H1 (cell line): ENCODE data around the gene P2RY14. TPM values are rescaled to one million over a fixed set of nuclear protein-coding genes. Genes with fewer than 3 reads are reported as not detected.

Source experiments
- CTCF ChIA-PET: fragments of 300-600 bp; sonication (Branson Sonifier 250); formaldehyde crosslinking; loops from one replicate; lab custom pipeline; 2021; ENCODE audit not compliant: partially characterized antibody; lab: Charles Lee
- POLR2A ChIA-PET: fragments of 300-600 bp; sonication (Branson Sonifier 250); formaldehyde crosslinking; loops from one replicate; lab custom pipeline; 2021; ENCODE audit warnings: inconsistent platforms; ENCODE audit not compliant: partially characterized antibody; lab: Charles Lee
- DNase-seq, 2 experiments: peaks; one replicate each; pipeline versions ENCODE4 v3.0.0 to v3.0.0-alpha.2; 2010 to 2022; ENCODE audit warnings: low spot score in 2 of 2, low read depth in 1 of 2, mixed read lengths in 1 of 2
- FAIRE-seq: peaks from 2 replicates; lab custom pipeline; 2011; peaks lifted over from hg19 to GRCh38; lab: Jason Lieb, UNC
- H2AFZ ChIP-seq: 2 replicates; pipeline ENCODE4 v1.8.1; 2012; ENCODE audit warnings: low read length, inconsistent platforms
- H2AK5ac ChIP-seq: 2 replicates; pipeline ENCODE4 v1.6.1; 2013; ENCODE audit warnings: low read depth, low read length
- H2BK120ac ChIP-seq: replicated peaks from 2 replicates; pipeline ENCODE3; 2013; ENCODE audit warnings: low read depth, low read length, inconsistent platforms
- H2BK12ac ChIP-seq: 2 replicates; pipeline ENCODE4 v1.6.1; 2013; ENCODE audit warnings: low read depth, low read length
- H2BK15ac ChIP-seq: 2 replicates; pipeline ENCODE4 v1.6.1; 2013; ENCODE audit warnings: low read length
- H2BK20ac ChIP-seq: 2 replicates; pipeline ENCODE4 v1.6.1; 2013; ENCODE audit warnings: low read length
- H2BK5ac ChIP-seq: 2 replicates; pipeline ENCODE4 v1.6.1; 2013; ENCODE audit warnings: low read depth, low read length
- H3K14ac ChIP-seq: 2 replicates; pipeline ENCODE4 v1.6.1; 2013; ENCODE audit warnings: inconsistent platforms; ENCODE audit not compliant: insufficient read length
- H3K18ac ChIP-seq: 2 replicates; pipeline ENCODE4 v1.6.1; 2013; ENCODE audit warnings: low read length; ENCODE audit errors: extremely low read depth
- H3K23ac ChIP-seq: 2 replicates; pipeline ENCODE4 v1.6.1; 2013; ENCODE audit warnings: inconsistent platforms; ENCODE audit not compliant: insufficient read length
- H3K23me2 ChIP-seq: 2 replicates; pipeline ENCODE4 v1.6.1; 2013; ENCODE audit warnings: low read depth, low read length
- H3K27ac ChIP-seq: 2 replicates; pipeline ENCODE4 v1.6.1; 2011; ENCODE audit warnings: low read depth, low read length, inconsistent platforms
- H3K27me3 ChIP-seq, 4 experiments: replicated peaks in 1 of 4; 1 replicate in 1 of 4; 2 replicates in 3 of 4; pipeline versions ENCODE4 v1.6.1 to v1.8.1; 2011 to 2013; ENCODE audit warnings: low read length in 3 of 4, mild to moderate bottlenecking in 3 of 4, inconsistent platforms in 2 of 4, mixed read lengths in 2 of 4, moderate library complexity in 1 of 4; ENCODE audit not compliant: control insufficient read depth in 3 of 4, insufficient read depth in 3 of 4; ENCODE audit errors: extremely low read depth in 1 of 4
- H3K36me3 ChIP-seq, 4 experiments: 2 replicates each; pipeline versions ENCODE4 v1.6.1 to v1.8.1; 2011 to 2013; ENCODE audit warnings: mild to moderate bottlenecking in 4 of 4, low read length in 3 of 4, moderate library complexity in 2 of 4, control low read depth in 1 of 4, inconsistent platforms in 1 of 4; ENCODE audit not compliant: insufficient read depth in 4 of 4, control insufficient read depth in 2 of 4
- H3K4ac ChIP-seq: replicated peaks from 2 replicates; pipeline ENCODE3; 2013; ENCODE audit warnings: low read length, low read depth, mixed read lengths, inconsistent platforms; ENCODE audit not compliant: insufficient read length
- H3K4me1 ChIP-seq, 4 experiments: replicated peaks in 1 of 4; 1 replicate in 1 of 4; 2 replicates in 3 of 4; pipeline versions ENCODE4 v1.6.1 to v1.8.1; 2011 to 2013; ENCODE audit warnings: low read length in 3 of 4, inconsistent platforms in 2 of 4, mixed read lengths in 1 of 4; ENCODE audit not compliant: insufficient read depth in 4 of 4, control insufficient read depth in 3 of 4
- H3K4me2 ChIP-seq, 2 experiments: 2 replicates each; pipeline versions ENCODE4 v1.6.1 to v1.8.1; 2011 to 2013; ENCODE audit warnings: low read depth in 2 of 2, low read length in 2 of 2, control low read depth in 1 of 2, inconsistent platforms in 1 of 2, mild to moderate bottlenecking in 1 of 2; ENCODE audit not compliant: insufficient read depth in 1 of 2
- H3K4me3 ChIP-seq, 4 experiments: fragments of 200-600, 300-600 bp in 1 of 4; sonication (generic), shearing (Covaris generic), sonication (Bioruptor Twin) in 1 of 4; 2 replicates each; pipeline versions ENCODE4 v1.5.1 to v1.8.1; 2011 to 2016; ENCODE audit warnings: low read length in 4 of 4, low read depth in 3 of 4, control low read depth in 2 of 4, inconsistent platforms in 2 of 4, mild to moderate bottlenecking in 2 of 4, mixed read lengths in 1 of 4, moderate library complexity in 1 of 4; ENCODE audit not compliant: insufficient read depth in 2 of 4; ENCODE audit errors: extremely low read depth in 1 of 4
- H3K56ac ChIP-seq: replicated peaks from 2 replicates; pipeline ENCODE3; 2013; ENCODE audit warnings: low read depth, mild to moderate bottlenecking, mixed read lengths, low read length, inconsistent platforms; ENCODE audit not compliant: insufficient read length
- H3K79me1 ChIP-seq: 2 replicates; pipeline ENCODE4 v1.6.1; 2013; ENCODE audit warnings: low read depth, low read length, control low read depth
- H3K79me2 ChIP-seq, 2 experiments: 2 replicates each; pipeline versions ENCODE4 v1.6.1 to v1.8.1; 2012 to 2013; ENCODE audit warnings: low read length in 2 of 2, mild to moderate bottlenecking in 2 of 2, inconsistent platforms in 1 of 2; ENCODE audit not compliant: insufficient read depth in 2 of 2, control insufficient read depth in 1 of 2
- H3K9ac ChIP-seq, 4 experiments: replicated peaks in 1 of 4; 1 replicate in 1 of 4; 2 replicates in 3 of 4; pipeline versions ENCODE4 v1.6.1 to v1.8.1; 2011 to 2013; ENCODE audit warnings: low read depth in 3 of 4, low read length in 3 of 4, control low read depth in 2 of 4, mild to moderate bottlenecking in 2 of 4, moderate library complexity in 2 of 4, inconsistent platforms in 1 of 4; ENCODE audit errors: extremely low read depth in 1 of 4
- H3K9me3 ChIP-seq, 2 experiments: 2 replicates each; pipeline versions ENCODE4 v1.6.1 to v1.8.1; 2012 to 2013; ENCODE audit warnings: mild to moderate bottlenecking in 2 of 2, moderate library complexity in 2 of 2, control low read depth in 1 of 2, inconsistent platforms in 1 of 2, low read depth in 1 of 2, low read length in 1 of 2, mixed read lengths in 1 of 2; ENCODE audit not compliant: insufficient read depth in 2 of 2
- H4K20me1 ChIP-seq, 2 experiments: replicated peaks in 1 of 2; 2 replicates each; pipeline versions ENCODE3 to v1.8.1; 2011 to 2013; ENCODE audit warnings: inconsistent platforms in 2 of 2, low read length in 2 of 2, mild to moderate bottlenecking in 1 of 2; ENCODE audit not compliant: insufficient read depth in 2 of 2, control insufficient read depth in 1 of 2
- H4K5ac ChIP-seq: 2 replicates; pipeline ENCODE4 v1.6.1; 2013; ENCODE audit warnings: low read length, low read depth, mixed read lengths, inconsistent platforms; ENCODE audit not compliant: insufficient read length
- H4K8ac ChIP-seq: 2 replicates; pipeline ENCODE4 v1.8.0; 2013; ENCODE audit warnings: mild to moderate bottlenecking, moderate library complexity, low read length, inconsistent platforms; ENCODE audit not compliant: insufficient read depth; ENCODE audit errors: extremely low read depth
- H4K91ac ChIP-seq: replicated peaks from 2 replicates; pipeline ENCODE3; 2013; ENCODE audit warnings: low read length, mixed read lengths, inconsistent platforms; ENCODE audit not compliant: insufficient read length
- CBX5 ChIP-seq: fragments of 300-800, 300-1000 bp; sonication (generic); IDR thresholded peaks from 2 replicates; pipeline ENCODE4 v1.7.1; 2016; ENCODE audit warnings: antibody characterized with exemption, low read length, low read depth
- JUN ChIP-seq: IDR thresholded peaks from 2 replicates; pipeline ENCODE4 v1.6.1; 2011; ENCODE audit warnings: low read depth, mild to moderate bottlenecking, improper control_type of control experiment, low read length
- RNF2 ChIP-seq: fragments of 200-900, 300-1000 bp; sonication (generic); IDR thresholded peaks from 2 replicates; pipeline ENCODE4 v1.7.1; 2016; ENCODE audit warnings: borderline replicate concordance, low read depth, mild to moderate bottlenecking, antibody characterized with exemption, low read length; ENCODE audit not compliant: poor library complexity, severe bottlenecking; ENCODE audit errors: missing control alignments
- SIRT6 ChIP-seq: IDR thresholded peaks from one replicate; pipeline ENCODE4 v1.7.1; 2012; ENCODE audit warnings: low read length, inconsistent platforms
- SP2 ChIP-seq: IDR thresholded peaks from 2 replicates; pipeline ENCODE4 v1.6.1; 2012; ENCODE audit warnings: mild to moderate bottlenecking, low read length, inconsistent platforms
- SRF ChIP-seq: IDR thresholded peaks from 2 replicates; pipeline ENCODE4 v1.6.1; 2011; ENCODE audit warnings: mild to moderate bottlenecking, low read depth, low read length, moderate library complexity
- WGBS, 2 experiments: shearing (Covaris generic) in 1 of 2; methylation state at CpG; one replicate each; pipeline versions ENCODE4 v1.1.6 to v1.1.7; 2013 to 2015; ENCODE audit warnings: low lambda C conversion rate in 2 of 2, mixed read lengths in 2 of 2, inconsistent platforms in 1 of 2, low coverage in 1 of 2, missing lambda C conversion rate in 1 of 2; ENCODE audit not compliant: insufficient replicate concordance in 2 of 2, insufficient coverage in 1 of 2, insufficient read length in 1 of 2; ENCODE audit errors: extremely low coverage in 1 of 2, missing lambda C conversion rate in 1 of 2; 5-methylcytosine and 5-hydroxymethylcytosine counted together
- polyA plus RNA-seq, 7 experiments: library from polyadenylated mRNA; depleted of rRNA in 3 of 7; stranded (reverse) in 5 of 7; unstranded in 2 of 7; fragments of >200 nt in 5 of 7; fragments of 200-250 nt in 2 of 7; gene quantifications; 1 replicate in 5 of 7; 2 replicates in 1 of 7; 4 replicates in 1 of 7; pipeline versions ENCODE4 v1.2.1 to v1.2.3, GENCODE V29; 2011 to 2013; ENCODE audit warnings: missing spikeins in 2 of 7, mixed read lengths in 2 of 7
- total RNA-seq: library from RNA; stranded (reverse); fragmentation: NEBNext Ultra II Directional; extraction: Animal tissue kit (Norgen Biotek cat#: 25700); gene quantifications from 2 replicates; pipeline ENCODE4 v1.2.1, GENCODE V29; 2021
- TF ChIP-seq, protein P1 (sequence below): IDR thresholded peaks from 2 replicates; pipeline ENCODE4 v1.6.1; 2011; ENCODE audit warnings: low read depth, mild to moderate bottlenecking, low read length; ENCODE audit not compliant: insufficient read depth
- TF ChIP-seq, protein P2 (sequence below): IDR thresholded peaks from 2 replicates; pipeline ENCODE4 v1.6.1; 2012; ENCODE audit warnings: inconsistent platforms

Gene P2RY14
- total and polyA plus RNA-seq, 2 of the 8 experiments (the other 6 are each of a cell fraction or from before 2014, with no cell fraction given) = not detected

DNA sequence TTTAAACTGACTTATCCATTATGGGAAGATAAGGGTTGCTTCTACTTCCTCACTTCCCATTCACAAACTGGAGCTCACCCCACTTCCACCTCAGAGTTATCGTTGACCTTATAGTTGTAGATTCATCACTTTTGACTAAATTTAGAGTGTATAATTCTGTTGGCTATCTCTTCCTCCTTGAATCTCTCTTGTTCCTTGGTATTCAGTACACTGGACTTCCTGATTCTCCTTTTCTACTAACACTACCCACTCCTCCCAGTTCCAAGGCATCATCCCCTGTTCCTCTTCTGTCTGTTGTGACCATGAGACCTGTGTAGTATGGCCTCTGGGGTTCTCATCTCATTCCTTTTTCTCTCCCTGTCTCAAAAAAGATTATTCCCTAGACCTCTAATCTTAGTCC is 44.2 kb upstream of the P2RY14 start:
- H4K91ac ChIP-seq = no peak overlapping the region
- FAIRE-seq = no peak
- no peak overlapping the region for H4K5ac ChIP-seq
- H2BK12ac ChIP-seq = no peak overlapping the region
- ChIA-PET CTCF (interaction anchor here (1.0 to 1.1 kb wide), 2 partner anchors 9 to 101 kb away, joined by 3 to 4 read pairs; no protein-coding TSS in a partner anchor), POLR2A (interaction anchor here (1.6 kb wide), 1 partner anchor 10 kb away, joined by 3 read pairs; no protein-coding TSS in a partner anchor)
- no peak for DNase-seq
- no peaks in the 10 kb centered on the region for H4K20me1 ChIP-seq
- no peak overlapping the region for H3K9ac ChIP-seq
- peaks cover 0 to 2% (median 0%) of the 10 kb centered on the region in 4 experiments; a peak in 2 of 7 replicates for H3K4me1 ChIP-seq
- H2BK20ac ChIP-seq = no peak overlapping the region
- no peaks in the 10 kb centered on the region for H3K79me1 ChIP-seq
- H3K23ac ChIP-seq = no peak overlapping the region
- H4K8ac ChIP-seq = no peak overlapping the region
- no peaks in the 10 kb centered on the region for H3K23me2 ChIP-seq
- no peak overlapping the region for H2BK120ac ChIP-seq
- no peak overlapping the region for H3K18ac ChIP-seq
- no peak overlapping the region for H3K4ac ChIP-seq
- TF ChIP-seq CBX5 = no peak
- no peak for TF ChIP-seq SP2
- TF ChIP-seq, protein P1, sequence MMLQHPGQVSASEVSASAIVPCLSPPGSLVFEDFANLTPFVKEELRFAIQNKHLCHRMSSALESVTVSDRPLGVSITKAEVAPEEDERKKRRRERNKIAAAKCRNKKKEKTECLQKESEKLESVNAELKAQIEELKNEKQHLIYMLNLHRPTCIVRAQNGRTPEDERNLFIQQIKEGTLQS = no peak
- TF ChIP-seq JUN = no peak
- no peak for TF ChIP-seq SIRT6
- TF ChIP-seq SRF = no peak
- no peak for TF ChIP-seq RNF2
- TF ChIP-seq, protein P2, sequence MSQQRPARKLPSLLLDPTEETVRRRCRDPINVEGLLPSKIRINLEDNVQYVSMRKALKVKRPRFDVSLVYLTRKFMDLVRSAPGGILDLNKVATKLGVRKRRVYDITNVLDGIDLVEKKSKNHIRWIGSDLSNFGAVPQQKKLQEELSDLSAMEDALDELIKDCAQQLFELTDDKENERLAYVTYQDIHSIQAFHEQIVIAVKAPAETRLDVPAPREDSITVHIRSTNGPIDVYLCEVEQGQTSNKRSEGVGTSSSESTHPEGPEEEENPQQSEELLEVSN = no peak
- TF ChIP-seq, all 59 proteins: peak for 0
- no peak overlapping the region for H2BK5ac ChIP-seq
- H2AK5ac ChIP-seq = no peak overlapping the region
- H3K27ac ChIP-seq = no peak overlapping the region
- no peak overlapping the region for H3K14ac ChIP-seq
- H3K4me2 ChIP-seq = no peak overlapping the region
- no peaks in the 10 kb centered on the region for H3K36me3 ChIP-seq
- 100% methylated on average over 1 of the region's 1 CpG; no CpG with 5 or more reads in 1 of the 2 experiments for WGBS, 2 experiments
- H3K27me3 ChIP-seq = no peaks in the 10 kb centered on the region
- no peaks in the 10 kb centered on the region for H3K79me2 ChIP-seq
- no peak overlapping the region for H3K56ac ChIP-seq
- H3K9me3 ChIP-seq = no peaks in the 10 kb centered on the region
- H2BK15ac ChIP-seq = no peak overlapping the region
- H2AFZ ChIP-seq = no peak overlapping the region
- H3K4me3 ChIP-seq = no peak overlapping the region
